Measurements from ENCODE around the gene GPR55.
"Not testable (repeated sequence)": the region's sequence is repeated elsewhere in the genome, so short reads cannot be mapped to it uniquely, and the experiment has no call there.

The GPR55 gene, protein sequence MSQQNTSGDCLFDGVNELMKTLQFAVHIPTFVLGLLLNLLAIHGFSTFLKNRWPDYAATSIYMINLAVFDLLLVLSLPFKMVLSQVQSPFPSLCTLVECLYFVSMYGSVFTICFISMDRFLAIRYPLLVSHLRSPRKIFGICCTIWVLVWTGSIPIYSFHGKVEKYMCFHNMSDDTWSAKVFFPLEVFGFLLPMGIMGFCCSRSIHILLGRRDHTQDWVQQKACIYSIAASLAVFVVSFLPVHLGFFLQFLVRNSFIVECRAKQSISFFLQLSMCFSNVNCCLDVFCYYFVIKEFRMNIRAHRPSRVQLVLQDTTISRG

DNA sequence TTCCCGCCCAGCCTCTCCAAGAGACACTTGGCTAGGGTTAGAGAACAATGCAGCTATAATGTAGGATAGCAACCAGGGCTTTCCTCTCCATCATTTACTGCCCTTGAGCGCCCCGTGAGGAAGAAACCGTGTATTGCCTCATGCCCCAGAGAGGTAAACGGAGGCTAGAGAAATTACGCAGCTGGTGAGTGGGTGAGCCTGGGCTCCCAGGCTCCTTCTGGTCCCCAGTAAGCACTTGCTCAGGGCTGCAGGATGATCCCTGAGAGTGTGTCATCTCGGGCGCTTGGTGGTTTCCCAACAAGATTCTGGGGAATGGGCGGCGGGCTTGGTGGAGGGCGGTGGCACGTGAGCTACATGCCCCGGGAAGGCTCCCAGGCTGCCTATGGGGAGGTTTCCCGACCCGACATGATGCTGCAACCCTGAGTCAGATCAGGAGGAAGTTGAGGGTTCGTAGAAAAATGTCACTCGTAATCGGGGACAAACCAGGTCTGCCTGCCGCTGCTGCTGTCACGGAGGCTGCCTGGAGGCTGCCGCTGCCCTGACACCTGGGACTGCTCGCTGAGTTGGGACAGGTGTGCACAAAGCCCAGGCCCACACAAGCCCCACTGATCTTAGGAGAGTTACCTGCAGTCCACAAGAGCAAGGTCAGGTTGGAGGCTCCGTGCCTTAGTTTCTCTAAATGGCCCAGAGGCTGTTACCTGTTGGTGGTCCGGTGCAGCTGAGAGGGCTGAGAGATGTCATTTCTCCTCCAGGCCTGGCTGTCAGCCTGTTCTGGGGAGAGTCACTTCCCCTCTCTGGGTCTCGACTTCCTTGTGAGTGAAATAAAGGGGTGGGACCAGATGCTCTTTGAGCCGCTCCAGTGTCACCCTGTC is at the start of gene GPR55:
Gene GPR55, minus strand, starts transcription at position 773 of the 872 bp plus-strand sequence. CDS start 14,280 bp downstream, outside the sequence.
- peak; percentile 32 to 48 (median 38) for DNase-seq (ENCODE audit: low read depth in 3 of 3)

DNA sequence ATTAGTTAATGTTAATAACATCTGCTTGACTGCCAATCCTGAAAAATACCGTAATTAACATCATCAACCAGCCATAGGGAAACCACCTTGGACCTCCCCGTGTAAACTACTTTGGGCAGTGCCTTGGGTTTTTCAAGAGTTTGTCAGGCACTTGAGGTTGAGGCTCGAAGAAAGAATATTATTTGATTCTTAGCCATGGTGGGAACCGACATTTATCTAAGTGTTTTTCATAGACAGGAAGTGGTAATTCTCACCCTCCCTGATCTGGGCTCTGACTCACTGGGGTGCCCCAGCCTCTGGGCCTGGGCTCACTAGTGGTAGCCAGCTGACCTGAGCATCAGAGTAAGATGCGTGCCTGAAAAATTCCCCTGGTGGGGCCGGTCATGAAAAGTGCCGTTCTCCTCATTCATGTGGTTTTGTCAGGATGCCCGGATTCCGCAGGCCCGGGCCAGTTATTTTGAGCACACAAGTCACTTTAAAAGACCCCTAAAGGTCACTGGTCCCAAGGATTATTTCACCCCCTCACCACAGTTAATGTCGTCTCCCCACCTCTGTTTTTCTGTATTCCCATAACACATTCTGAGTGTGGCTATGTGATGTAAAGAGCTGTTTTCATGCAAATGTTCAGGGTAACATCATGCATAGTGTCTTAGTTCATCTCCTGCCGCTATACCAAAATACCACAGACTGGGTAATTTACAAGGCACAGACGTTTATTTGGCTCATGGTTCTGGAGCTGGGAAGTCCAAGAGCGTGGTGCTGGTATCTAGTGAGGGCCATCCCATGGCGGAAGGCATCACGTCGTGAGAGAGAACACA is 49.3 kb upstream of the GPR55 start:
- DNase-seq (ENCODE audit: low read depth in 3 of 3) = peak in 2 of 3 experiments; percentile 35 to 37

DNA sequence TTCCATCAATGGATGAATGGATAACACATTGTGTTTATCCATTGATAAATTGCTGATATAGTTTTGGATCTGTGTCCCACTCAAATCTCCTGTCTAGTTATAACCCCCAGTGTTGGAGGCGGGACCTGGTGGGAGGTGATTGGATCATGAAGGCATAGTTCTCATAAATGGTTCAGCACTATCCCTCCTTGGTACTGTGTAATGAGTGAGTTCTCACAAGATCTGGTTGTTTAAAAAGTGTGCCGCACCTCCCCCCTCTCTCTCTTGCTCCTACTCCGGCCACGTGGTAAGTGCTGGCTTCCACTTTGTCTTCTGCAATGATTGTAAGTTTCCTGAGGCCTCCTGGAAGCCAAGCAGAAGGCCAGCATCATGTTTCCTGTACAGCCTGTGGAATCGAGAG is 47.0 kb upstream of the GPR55 start:
- DNase-seq (ENCODE audit: low read depth in 3 of 3) = no peak

DNA sequence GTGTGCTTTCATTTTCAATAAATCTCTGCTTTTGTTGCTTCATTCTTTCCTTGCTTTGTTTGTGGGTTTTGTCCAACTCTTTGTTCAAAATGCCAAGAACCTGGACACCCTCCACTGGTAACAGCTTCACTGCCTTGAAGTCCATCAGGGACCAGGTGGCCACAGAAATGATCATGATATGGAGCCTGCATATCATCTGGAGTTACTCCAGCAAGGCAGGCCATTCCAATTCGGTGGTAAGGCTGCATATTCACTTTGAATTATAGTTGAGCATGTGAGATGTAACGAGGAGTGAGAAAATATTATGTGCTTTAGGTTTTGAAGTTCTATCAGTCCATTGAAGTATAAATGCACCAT is 44.6 kb upstream of the GPR55 start:
- DNase-seq (ENCODE audit: low read depth in 3 of 3) = no peak

DNA sequence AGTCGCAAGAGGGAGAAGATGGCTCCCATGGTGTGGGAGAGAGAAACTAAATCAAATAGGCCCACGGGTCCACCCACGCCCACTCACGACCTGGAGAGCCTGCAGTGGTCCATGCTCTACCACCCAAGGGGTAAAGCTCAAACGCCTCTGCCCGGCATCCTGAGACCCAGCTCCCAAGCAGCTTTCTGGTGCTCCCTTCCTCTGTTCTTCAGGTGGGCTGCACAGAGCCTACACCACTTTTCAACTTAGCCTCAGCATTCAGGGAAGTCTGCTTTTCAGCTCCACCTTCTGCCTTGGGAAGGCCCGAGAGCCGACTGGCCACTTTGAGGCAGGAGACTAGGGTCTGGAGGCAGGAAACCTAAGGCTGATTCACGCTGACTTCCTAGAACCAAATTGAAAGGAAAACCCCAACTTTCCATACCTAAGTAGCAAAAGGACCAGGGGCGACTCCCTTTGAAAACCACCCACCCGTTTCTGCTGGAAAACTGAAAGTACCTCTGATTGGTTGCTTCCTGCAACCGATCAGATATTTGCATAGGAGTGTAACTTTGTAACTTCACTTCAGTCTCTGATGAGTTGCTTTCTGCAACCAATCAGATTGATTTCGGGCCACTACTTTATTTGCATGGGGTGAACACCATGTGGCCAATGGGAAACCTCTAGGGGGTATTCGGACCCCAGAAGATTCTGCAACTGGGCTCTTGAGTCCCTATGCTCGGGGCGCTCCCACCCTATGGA is 44.0 kb upstream of the GPR55 start:
- DNase-seq (ENCODE audit: low read depth in 3 of 3) = no peak

DNA sequence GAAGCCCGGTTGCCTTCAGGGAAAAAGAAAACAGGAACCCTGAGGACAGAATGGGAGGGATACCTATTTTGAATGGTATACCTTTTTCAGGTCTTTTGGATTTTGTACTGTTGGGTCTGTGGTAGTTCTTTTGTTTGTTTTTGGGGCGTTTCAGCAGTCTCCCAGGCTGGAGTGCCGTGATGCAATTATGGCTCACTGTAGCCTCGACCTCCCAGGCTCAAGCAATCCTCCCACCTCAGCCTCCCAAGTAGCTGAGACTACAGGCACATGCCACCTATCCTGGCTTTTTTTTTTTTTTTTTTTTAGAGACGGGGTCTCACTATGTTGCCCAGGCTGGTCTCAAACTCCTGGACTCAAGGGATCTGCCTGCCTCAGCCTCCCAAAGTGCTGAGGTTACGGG is 43.3 kb upstream of the GPR55 start:
- not testable (repeated sequence) for DNase-seq (ENCODE audit: low read depth in 3 of 3)

DNA sequence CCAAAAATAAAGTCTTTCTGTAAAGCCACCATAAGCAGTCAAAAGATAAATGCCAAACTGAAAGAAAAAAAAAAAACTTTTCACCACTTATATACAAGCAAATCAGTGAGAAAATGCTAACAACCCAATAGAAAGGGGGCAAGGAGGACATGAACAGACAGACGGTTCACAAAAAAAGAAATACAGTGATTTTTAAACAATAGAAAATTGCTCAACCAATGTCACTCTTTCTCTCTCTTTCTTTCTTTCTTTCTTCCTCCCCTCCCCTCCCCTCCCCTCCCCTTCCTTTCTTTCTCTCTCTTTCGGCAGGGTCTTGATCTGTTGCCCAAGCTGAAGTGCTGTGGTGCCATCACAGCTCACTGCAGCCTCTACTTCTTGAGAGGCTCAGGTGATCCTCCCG is 42.1 kb upstream of the GPR55 start:
- DNase-seq (ENCODE audit: low read depth in 3 of 3) = no peak

DNA sequence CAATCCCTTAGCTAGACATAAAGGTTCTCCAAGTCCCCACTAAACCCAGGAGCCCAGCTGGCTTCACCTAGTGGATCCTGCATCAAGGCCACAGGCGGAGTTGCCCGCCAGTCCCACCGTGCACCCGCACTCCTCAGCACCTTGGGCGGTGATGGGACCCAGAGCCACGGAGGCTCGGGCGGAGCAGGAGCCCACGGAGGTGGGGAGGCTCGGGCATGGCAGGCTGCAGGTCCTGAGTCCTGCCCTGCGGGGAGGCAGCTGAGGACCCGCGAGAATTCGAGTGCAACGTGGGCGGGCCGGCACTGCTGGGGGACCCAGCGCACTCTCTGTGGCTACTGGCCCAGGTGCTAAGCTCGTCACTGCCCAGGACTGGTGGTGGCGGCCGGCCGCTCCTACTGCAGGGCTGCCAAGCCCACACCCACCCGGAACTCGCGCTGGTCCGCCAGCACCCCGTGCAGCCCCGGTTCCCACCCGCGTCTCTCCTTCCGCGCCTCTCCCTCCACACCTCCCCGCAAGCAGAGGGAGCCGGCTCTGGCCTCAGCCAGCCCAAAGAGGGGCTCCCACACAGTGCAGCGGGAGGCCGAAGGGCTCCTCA is 39.2 kb upstream of the GPR55 start:
- no peak for DNase-seq (ENCODE audit: low read depth in 3 of 3)

DNA sequence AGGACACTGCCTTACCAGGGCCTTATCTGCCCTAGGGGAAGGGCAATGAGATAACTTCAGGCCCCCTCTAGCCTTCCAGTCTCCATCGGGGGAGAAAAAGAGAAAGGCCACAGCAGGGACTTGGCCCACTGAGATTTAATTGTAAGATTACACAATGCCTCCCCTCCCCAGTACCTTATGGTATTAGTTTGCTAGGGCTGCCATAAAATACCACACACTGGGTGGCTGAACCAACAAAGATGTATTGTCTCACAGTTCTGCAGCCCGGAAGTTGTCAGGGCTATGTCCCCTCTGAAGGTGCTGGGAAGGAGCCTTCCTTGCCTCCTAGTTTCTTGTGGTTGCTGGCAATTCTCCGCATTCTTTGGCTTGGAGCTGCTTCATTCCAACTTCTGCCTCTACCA is 36.0 kb upstream of the GPR55 start:
- DNase-seq (ENCODE audit: low read depth in 3 of 3) = no peak

DNA sequence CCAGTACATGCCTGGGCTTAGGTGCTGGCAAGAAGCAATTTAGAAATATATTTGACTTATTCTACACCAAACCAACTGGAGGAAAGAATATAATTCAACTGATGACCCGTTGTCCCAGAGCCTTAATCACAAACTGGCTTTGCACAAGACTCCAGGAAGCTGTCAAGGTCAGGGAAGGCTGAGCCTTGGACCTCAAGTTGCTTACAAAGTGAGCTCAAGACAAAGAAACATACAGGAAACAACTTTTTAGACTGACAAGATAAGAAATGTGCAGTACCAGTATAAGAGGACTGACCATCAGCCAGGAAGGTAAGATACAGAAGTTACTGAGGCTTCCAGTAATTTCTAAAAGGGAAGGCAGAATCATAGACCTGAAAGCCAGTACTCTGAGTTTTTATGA is 35.0 kb upstream of the GPR55 start:
- no peak for DNase-seq (ENCODE audit: low read depth in 3 of 3)

DNA sequence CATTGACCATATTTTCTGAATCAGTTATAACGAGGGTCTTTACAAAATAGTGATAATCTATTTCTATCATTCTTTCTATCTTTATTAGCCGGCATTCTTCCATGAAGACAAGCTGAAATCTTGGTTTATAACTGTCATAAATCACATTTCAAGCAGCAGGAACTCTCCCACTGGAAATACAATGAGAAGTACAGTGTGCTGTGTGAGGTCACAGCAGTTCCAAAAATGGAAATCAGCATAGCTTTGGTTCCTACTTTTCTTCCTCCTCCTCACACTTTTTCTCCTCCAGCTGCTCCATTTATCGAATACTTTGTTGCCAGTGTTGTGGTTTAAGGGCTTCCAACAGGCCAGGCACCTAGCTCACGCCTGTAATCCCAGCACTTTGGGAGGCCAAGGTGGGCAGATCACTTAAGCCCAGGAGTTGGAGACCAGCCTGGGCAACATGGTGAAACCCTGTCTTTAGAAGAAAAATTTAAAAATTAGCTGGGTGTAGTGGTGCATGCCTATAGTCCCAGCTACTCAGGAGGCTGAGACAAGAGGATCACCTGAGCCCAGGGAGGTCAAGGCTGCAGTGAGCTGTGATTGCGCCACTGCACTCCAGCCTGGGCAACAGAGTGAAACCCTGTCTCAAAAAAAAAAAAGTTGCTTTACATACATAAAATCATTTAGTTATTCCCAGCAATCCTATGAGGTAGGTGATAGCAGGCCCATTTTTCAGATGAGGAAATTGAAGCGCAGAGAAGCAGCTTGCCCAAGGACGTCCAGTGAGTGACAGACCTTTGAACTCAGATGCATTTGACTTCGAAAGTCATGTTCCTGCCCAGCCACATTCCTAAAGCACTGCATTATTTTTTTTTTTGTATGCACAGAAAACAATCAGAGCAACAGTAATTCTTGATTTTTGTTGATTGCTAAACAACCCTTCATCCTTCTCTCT is 34.0 kb upstream of the GPR55 start:
- DNase-seq (ENCODE audit: low read depth in 3 of 3) = no peak

DNA sequence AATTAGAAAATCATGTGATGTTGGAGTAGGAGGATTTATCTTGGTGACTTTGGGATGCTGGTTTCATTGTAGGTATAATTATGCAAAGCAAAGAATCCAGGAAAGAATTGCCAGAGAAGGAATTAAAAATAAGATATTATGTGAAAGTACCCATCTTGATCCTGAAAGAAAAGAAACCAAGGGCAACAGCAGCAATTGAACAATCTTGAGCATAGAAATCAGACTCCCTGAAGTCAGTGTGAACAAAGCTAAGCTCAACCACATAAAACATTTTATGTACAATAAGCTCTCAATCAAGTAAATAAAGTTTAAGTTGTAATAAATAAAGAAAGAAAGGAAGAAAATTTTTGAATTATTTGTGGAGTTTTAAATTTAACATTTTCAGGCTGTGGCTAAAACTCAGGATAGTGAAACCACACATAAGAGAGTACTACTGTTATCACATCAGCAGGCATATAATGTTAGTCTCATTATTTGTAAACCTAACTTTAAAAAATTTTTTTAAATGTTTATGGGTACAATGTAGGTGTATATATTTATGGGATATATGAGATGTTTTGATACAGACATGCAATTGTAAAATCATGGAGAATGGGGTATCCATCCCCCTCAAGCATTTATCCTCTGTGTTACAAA is 32.8 kb upstream of the GPR55 start:
- DNase-seq (ENCODE audit: low read depth in 3 of 3) = no peak

DNA sequence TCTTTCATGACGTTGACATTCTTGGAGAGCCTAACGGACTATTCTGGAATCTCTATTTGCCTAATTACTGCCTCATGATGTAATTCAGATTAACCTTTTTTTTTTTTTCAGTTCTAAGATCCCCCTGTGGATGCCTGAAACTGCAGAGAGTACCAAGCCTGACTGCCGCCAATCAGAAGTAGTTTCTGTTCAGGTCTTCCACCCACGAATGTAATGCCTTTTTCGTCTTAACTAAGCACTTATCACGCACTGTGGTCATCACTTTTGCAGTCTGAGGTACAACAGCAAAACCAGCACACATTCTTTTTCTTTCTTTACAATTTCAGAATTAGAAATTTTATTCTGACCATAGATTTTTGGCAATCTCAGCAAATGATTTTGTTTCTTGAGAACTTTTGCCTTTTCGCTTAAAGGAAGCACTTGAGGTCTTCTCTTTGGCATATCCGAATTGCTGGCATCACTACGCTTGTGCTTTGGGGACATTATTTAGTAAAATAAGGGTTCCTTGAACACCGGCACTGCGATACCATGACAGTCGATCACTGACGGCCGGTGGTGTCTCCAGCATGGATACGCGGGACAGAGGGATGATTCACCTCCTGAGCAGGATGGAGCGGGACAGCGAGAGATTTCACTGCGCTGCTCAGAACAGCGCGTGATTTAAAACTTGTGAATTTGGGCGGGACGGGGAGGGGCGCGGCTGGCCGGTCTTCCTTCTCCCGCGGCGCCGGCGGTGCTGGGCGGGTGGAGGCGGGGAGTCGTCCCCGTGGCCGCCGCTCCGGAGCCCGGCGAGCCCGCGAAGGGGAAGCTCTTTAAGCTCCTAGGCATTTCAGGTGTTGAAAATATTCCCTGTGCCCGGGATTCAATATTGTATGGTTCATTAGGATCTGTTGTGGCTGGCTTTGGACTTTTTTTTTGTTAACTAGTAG is 32.0 kb upstream of the GPR55 start:
- no peak for DNase-seq (ENCODE audit: low read depth in 3 of 3)

DNA sequence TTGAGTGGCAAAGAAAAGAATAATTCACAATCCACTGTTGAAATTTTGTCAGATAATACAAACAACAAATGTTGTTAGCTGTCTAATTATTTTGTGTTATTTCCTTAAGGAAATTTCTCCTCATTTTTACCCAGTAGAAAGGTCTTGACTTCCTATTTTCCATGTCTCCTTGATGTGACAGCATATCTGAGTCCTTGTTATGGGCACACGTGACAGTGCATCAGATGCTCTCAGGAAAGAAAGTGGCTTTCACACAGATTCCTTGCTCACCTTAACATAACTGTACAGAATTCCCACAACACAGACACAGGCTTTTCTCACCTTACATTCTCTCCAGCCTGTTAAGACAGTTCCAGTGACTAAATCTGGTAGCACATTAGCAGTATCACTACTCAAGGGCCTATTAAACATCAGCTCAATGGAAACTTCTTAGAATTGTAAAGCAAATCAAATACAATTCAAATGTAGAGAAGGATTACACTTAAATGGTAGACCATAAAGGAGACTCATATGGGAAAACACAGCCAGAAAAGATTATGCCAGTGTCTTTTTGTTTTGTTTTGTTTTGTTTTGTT is 30.2 kb upstream of the GPR55 start:
- DNase-seq (ENCODE audit: low read depth in 3 of 3) = no peak

DNA sequence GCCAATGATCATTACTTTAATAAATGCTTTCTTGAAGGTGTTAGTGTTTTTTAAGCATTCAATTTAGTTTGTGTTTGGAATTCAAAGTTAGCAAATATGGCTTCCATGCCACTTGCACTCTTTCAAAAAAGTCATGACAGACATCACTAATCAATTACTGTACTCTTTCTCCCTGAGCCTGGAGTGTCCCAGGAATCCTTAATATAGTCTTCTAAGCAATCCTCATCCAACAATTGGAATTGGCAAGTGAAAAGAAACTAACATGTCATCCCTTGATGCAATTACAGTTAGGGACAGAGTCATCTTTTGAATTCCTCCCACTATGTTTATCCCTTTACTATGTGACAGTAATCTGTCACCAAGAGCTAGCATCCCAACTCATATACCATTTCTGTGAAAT is 29.7 kb upstream of the GPR55 start:
- no peak for DNase-seq (ENCODE audit: low read depth in 3 of 3)

DNA sequence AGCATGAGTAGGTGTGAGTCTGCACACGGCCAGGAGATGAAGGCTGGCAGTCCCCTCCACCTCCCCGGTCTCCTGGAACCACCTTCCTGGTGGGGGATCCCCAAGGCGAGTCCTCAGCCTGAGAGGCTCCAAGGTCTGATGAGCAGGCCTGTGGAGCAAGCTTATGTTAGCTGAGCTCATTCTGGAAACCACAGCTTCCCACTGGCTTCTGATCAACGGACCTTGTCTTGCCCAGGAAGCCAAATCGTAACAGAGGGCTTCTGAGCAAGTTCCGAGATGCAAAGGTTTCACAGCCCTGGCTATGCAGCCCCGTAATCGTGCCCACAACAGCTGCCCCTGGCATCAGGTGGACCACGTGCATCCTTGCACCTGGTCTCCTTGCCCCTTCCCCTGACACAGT is 28.8 kb upstream of the GPR55 start:
- no peak for DNase-seq (ENCODE audit: low read depth in 3 of 3)

DNA sequence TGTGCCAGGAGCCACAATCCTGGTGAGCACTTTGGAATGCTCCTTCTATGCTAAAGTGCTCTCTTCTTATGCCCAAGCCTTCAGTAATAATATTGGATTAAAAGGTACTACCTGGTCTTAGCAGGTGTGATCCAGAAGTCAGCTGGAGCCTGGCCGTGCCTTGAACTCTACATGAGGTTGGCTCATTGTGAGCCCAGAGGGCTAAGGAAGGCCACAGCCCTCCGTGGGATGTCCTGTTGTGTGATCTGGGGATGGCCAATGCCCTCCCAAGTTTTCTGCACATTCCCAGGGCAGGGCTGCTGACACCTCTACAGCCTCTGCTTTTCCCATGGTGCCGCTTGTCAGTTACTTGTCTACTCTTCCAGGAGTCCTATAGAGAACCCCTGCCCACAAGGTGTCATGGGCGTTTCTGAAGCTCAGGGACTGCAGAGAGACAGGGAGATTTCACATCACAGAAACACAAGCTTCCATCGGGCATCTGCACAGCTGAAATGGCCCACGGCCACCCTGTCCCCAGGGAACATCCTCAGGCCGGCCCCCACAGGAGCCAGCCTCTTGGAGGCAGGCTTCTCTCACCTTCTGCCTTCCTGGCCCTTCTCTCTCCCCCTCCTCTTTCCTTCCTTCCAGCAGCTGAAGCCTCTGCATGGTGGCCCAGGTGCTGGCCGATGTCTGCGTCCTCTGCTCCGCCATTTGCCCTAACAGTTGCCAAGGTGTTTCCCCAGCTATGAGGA is 27.3 kb upstream of the GPR55 start:
- DNase-seq (ENCODE audit: low read depth in 3 of 3) = no peak
